Suppressor macrophage treated with lipopolysaccharide for 1 hour (primary cell): Measurements from ENCODE around the gene RAB11FIP5.

Experiments
- DNase-seq, 3 donors: peaks; one replicate each; pipeline ENCODE4 v3.0.0-alpha.2; 2020 to 2022

RAB11FIP5 gene

DNA sequence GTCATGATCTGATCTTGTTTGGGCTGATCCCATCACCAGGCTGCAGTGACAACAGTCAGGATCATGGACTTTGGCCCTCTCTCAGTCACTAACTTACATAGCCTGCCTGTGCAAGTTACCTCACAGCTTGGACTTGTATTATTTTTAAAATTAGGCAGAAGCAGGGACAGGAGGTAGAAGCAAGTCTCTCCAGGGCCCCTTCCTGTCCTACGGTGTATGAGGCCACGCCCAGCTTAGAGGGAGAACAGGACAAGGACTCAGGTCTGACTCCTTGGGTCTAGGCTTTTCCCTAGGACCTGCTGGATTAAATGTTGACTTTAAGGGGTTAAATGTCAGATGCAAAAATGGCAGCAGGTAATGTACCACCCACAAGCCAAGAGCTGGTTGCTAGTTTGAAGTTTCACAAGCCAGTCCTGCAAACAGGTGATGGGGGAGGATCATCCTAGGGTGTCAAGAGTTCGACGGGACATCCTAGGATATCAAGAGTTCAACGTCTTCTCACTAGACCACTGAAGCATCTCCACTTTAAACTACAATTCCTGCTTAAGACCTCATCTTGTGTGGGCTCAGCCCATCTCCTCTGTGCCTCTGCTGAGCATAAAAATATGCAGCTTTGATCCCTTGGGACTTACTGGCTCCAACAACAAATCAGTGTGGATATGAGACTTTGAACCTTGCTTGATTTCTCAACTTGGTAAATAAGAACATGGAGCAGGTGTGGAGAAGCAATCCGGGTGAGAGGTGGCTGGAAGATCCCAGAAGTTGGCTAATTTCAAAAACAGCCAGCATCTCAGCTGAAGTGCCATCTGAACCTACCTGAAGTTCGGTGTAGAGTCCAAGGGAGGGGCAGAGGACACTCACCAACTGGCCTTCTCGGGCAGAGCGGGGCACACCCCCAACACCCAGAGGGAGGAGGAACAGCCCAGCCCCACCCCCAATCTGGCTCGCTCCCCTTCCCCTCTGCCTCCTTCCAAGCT is 80.7 kb downstream of the RAB11FIP5 start:
- DNase-seq, result no peak

DNA sequence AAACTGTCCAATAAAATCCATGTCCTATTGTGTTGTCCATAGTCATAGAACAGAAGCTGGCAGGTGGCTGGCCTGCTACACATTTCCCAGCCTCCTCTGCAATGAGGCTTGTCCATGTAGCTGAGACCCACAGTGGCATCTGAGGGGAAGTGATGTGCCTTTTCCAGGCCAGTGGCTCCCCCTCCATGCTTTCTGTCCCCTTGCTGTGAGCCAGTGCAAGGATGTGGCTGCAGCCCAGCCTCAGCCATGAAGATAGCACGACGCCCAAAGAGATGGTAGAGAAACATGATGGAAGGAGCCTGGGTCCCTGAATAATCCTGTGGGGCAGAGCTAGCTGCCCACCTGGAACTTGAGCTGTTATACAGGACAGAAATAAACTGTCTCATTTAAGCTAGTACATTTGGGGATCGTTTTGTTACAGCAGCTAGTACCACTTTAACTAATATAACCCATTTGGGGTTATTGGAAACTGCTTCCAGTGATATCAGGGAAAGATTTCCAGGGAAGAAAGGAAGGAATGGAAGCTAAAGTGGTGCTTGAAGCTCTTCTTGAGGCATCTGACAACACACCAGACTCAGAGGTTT is 81.6 kb downstream of the RAB11FIP5 start:
- DNase-seq, result no peak

GRCh38 chr2:73028841-73029240 is 83.9 kb downstream of the RAB11FIP5 start:
- peak in 2 of 3 donors; percentile 48 to 53 for DNase-seq

DNA sequence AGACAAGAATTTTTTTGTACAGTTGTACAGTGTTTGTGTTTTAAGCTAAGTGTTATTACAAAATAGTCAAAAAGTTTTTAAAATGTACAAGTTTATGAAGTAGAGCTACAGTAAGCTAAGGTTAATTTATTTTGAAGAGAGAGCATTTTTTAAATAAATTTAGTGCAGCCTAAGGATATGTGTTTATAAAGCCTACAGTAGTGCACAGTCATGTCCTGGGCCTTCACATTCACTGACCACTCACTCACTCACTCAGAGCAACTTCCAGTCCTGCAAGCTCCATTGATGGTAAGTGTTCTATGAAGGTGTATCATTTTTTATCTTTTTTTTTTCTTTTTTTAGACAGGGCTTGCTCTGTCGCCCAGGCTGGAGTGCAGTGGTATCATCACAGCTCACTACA is 85.4 kb downstream of the RAB11FIP5 start:
- no peak for DNase-seq

GRCh38 chr2:73023497-73023896 is 89.3 kb downstream of the RAB11FIP5 start:
- DNase-seq, result no peak
